Stimulated activated CD4-positive, alpha-beta T cell treated with anti-CD3 and anti-CD28 coated beads, Interleukin-2, amount 100 ng/mL, for 24 hours (primary cell): ENCODE measurements around the gene F7.
"Not testable (repeated sequence)": the region's sequence is repeated elsewhere in the genome, so short reads cannot be mapped to it uniquely, and the experiment has no call there.

Source experiments
- DNase-seq, 2 donors: peaks; one replicate each; pipeline ENCODE4 v3.0.0-alpha.2; 2020

Gene F7

DNA sequence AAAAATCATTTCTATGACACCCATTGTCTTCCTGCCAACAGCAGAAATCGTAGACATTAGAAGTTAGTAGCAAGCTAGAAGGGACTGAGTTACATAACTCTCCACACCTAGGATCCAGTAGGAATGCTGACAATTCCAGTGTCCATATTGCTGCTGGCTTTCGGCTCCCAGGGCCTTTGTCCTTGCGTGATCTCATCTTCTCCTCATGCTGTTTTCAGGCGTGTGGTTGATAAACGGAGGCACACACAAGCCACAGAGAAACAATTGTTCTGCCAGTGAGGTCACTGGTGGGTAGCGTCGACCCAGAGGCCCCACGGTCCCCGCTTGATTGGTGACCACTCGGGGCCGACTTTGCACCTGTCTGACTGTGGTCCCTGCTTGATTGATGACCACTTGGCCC is 31.6 kb upstream of the F7 start:
- no peak for DNase-seq

- no peak for DNase-seq
These were observed 31.2 kb upstream of the F7 start for GRCh38 chr13:113074401-113074800.

DNA sequence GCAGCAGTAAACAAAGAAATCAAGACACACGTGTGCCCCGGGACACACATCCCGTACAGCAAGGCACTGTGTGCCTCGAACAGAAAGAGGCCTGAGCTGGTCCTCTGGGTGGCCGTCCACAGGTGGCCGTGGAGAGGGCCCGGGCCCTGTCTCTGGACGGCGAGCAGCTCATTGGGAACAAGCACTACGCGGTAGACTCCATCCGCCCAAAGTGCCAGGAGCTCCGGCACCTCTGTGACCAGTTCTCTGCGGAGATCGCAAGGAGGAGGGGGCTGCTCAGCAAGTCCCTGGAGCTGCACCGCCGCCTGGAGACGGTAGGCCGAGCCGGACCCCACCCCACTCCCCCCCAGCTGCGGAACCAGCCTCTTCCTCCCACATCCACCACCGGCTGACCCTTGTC is 30.7 kb upstream of the F7 start:
- DNase-seq: no peak

- DNase-seq: no peak
These were observed 29.9 kb upstream of the F7 start for GRCh38 chr13:113075711-113076110.

DNA sequence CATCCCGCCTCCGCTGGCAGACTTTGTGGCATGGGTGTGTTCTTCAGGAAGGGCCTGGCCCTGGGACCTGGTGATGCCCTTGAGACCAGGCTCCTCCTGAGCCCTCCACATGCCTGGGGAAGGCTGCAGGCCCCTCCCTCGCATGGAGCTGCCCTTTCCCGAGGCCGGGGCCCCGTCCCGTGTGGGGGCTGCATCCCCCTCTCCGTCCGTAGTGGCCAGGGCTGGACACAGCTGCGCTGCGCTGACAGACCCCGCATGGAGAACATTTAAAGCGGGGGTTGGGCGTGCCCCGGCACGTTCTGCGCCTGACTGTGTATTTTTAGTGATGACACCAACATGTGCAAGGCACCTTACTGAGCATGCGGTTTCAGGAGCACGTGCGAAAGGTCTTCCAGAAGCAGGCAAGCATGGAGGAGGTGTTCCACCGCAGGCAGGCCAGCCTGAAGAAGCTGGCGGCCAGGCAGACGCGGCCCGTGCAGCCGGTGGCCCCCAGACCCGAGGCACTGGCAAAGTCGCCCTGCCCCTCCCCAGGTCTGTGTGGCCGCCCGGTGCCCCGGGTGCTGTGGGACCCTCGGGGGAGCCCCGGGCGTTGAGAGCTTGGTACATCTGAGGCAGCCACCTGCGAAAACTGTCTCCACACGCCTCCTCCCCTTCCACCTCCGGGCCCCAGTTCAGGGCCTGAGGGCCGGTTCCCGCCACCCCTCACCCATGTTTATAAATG is 28.8 kb upstream of the F7 start:
- DNase-seq: no peak

- DNase-seq: no peak
These were observed 28.0 kb upstream of the F7 start for GRCh38 chr13:113077566-113077952.

DNA sequence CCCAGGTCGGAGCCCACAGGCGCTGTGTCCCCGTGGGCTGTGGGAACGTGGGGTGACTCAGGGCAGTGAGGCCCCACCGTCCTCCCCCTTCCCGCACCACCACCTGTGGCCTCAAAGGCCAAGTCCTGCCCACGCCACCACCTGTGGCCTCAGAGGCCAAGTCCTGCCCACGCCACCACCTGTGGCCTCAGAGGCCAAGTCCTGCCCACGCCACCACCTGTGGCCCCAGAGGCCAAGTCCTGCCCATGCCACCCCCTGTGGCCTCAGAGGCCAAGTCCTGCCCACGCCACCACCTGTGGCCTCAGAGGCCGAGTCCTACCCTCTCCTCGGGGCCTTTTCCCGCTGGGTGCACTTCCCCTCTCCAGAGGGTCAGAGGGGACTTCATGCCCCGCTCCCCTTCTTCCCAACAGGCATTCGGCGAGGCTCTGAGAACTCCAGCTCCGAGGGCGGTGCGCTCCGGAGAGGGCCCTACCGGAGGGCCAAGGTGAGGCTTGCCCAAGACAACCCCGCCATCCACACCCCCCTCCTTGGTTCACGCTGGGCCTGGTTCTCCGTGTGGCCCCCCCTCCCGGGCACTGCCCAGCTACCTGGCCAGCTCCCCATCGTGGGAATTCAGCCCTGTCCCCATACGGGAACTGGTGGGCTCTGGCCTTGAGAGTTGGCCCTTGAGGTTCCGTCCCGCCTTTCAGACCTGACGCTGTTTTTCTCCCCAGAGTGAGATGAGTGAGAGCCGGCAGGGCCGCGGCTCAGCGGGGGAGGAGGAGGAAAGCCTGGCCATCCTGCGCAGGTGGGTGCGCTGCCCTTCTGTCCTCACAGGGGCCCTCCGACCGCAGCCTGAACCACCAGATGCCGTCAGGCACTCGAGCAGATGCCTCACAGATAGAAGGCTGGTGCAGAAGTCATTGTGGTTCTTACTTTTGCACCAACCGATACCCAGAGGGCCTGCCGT is 27.4 kb upstream of the F7 start:
- DNase-seq: no peak

- no peak for DNase-seq
These were observed 26.4 kb upstream of the F7 start for GRCh38 chr13:113078902-113079780.

GRCh38 chr13:113079781-113080080 is 25.9 kb upstream of the F7 start:
- DNase-seq: not testable (repeated sequence)

DNA sequence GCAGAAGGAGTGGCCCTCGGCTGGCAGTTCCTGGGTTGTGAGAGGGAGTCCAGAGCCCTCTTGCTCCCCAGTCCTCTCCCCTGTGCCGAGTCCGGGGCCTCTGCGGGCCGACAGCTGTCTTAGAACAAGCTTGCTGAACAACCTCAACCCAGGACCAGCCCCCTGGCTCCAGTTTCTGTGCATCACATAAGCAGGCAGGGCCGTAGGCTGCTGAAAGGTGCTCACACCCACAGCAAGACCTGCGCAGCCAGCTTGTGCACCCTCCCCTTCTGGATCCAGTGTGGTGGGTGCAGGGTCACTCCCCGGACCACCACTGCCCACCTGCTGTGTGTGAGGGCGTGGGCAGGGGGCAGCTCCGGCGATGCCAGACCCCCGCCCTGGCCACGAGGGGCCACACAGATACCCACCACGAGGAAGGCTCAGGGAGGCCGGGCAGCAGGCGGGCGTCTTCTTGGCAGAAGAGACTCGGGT is 25.2 kb upstream of the F7 start:
- no peak for DNase-seq

GRCh38 chr13:113080901-113081521 is 24.6 kb upstream of the F7 start:
- DNase-seq: no peak

- DNase-seq: no peak
These were observed 23.2 kb upstream of the F7 start for GRCh38 chr13:113082198-113083021.

DNA sequence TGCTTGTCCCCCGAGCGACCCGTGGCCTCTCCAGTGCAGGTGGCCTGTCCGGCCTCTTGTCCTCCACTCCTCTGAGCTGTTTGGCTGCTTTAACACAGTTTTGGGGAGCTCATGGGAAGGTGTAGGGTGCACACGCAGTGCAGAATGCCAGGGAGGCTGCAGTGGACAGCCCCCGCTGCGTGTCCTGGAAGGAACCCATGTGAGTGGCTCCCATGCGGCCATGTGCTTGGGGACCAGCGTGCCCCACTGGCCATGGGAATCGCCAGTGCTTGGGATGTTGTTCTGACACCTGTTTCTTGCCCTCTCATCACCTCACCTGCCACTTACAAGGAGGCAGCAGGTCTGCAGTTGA is 22.6 kb upstream of the F7 start:
- DNase-seq: no peak

DNA sequence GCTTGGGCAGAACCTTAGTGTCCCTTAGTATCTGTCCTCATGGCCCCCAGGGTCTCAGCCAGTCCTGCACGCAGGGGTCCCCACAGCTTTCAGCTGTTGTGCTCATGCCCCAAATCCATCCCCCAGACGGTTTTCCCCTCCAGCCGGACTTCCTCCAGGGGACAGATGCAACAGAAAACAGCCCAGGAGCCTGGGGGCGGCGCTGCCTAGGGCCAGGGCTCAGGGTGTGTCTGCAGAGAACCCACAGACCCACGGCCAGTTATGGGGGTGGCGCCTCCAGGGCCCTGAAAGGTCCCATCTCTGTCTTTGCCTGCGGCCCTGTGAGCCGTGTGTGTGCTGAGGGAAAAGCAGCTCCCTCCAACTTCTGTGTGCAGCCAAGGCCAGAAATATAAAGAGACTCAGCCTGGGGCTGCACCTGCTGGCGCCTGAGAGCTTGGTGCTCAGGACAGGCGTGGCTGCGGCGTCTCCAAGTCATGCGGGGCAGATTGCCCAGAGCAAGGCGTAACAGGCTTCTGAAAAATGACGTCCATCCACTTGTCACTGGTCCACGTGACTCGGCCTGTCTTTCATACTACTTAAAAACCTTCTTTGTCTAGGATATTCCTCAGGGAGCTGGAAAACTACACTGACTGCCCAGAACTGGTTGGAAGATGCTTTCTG is 22.1 kb upstream of the F7 start:
- no peak for DNase-seq

DNA sequence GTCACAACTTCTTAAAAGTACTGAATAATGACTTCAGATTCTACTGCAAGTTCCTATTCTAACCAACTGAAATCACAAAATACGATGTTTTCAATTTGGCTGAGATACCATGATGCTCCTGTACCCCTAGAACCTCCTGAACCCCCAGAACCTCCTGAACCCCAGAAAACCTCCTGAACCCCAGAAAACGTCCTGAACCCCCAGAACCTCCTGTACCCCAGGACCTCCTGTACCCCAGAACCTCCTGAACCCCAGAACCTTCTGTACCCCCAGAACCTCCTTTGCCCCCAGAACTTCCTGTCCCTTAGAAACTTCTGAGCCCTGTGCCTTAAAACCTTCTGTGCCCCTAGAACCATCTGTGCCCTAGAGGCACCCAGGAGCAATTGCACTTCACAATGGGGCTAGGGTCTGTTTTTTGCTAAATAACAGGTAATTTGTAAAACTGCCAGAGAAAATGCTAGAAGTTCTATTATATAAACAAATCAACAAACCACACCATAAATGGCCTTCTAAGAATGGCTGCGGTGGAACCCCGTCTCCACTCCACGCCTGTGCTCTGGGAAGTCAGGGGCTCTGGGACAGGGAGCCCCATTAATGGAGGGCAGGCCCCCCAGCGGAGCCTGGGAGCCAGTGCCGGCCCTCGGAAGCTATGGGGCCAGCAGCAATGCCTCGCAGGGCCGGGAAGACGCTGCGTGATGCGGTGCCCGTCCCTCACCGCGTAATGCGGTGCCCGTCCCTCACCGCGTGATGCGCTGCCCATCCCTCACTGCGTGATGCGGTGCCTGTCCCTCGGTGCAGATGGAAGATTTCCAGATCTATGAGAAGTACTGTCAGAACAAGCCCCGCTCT is 21.3 kb upstream of the F7 start:
- no peak for DNase-seq

GRCh38 chr13:113084943-113085540 is 20.5 kb upstream of the F7 start:
- DNase-seq: no peak

DNA sequence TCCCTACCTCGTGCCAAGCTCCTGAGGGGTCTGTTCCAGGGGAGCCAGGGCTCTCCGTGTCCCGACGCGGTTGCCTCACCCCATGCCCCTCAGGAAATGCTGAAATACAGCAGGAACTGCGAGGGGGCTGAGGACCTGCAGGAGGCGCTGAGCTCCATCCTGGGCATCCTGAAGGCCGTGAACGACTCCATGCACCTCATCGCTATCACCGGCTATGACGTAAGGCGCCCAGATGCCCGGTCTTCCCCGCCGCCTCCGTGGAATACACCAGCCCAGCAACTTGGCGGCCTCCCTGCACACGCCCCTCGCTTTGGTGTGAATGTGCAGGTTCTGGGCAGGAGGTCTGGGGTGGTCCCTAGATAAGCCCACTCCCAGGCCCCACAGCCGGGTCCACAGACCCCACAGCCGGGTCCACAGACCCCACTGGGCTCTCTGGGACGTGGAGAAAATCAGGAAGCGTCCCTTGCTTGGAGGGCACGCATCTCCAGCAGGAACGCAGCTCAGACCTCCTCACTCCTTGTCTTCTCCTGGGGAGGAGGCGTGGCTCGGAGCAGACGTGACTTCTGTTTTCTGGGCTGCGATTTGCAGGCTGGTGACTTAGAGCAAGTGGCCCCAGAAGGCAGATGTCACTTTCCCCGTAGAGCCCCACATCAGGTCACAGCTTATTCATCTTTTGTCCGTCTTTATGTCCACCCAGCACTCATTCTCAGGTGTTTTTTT is 19.4 kb upstream of the F7 start:
- no peak for DNase-seq

GRCh38 chr13:113086991-113087922 is 18.3 kb upstream of the F7 start:
- no peak for DNase-seq
